Right lobe of liver (tissue), 4 donors: ENCODE results near the gene CABCOCO1.

Experiments used
- CTCF ChIP-seq, 4 donors: fragments of 200-600 bp in 3 of 4; fragments of 450-650 bp in 1 of 4; IDR thresholded peaks; one replicate each; pipeline versions ENCODE4 v1.5.1 to v1.8.0; 2016 to 2022; ENCODE audit warnings: antibody characterized with exemption in 4 of 4, mild to moderate bottlenecking in 2 of 4
- POLR2A ChIP-seq: fragments of 450-650 bp; IDR thresholded peaks from one replicate; pipeline ENCODE4 v1.6.1; 2017; ENCODE audit warnings: antibody characterized with exemption, mild to moderate bottlenecking
- donor health status: DM: no; HTN: no; CAD: no.
- donor health status: DM: no; HTN: no; CAD: no.
- donor health status: DM: no; HTN: yes; CAD: no.

- TF ChIP-seq CTCF (IDR thresholded peaks at IDR 0.05) (no peak), POLR2A (no peak)
These were observed 36.5 kb upstream of the CABCOCO1 start for GRCh38 chr10:61626209-61626608.
